Neural cell (in vitro differentiated cells): ENCODE measurements around the gene SGPP2. TPM values are rescaled to one million over a fixed set of nuclear protein-coding genes. Genes with fewer than 3 reads are reported as not detected.

ENCODE experiments used
- H2AFZ ChIP-seq: fragments of 200-600, 300-800 bp; sonication (generic), shearing (Covaris generic); 2 replicates; pipeline ENCODE4 v1.6.0; 2014; ENCODE audit warnings: low read depth, mild to moderate bottlenecking, antibody characterized with exemption, low read length, moderate library complexity
- H3F3A ChIP-seq: fragments of 200-600 bp; shearing (Covaris generic); 2 replicates; pipeline ENCODE4 v1.6.1; 2016; ENCODE audit warnings: mild to moderate bottlenecking, moderate library complexity, mixed read lengths, antibody characterized with exemption, low read length; ENCODE audit not compliant: insufficient read depth, poor library complexity, severe bottlenecking
- H3K27ac ChIP-seq: fragments of 200-600, 300-800 bp; sonication (generic), shearing (Covaris generic); 2 replicates; pipeline ENCODE4 v1.5.1; 2014; ENCODE audit warnings: mild to moderate bottlenecking, low read length, moderate library complexity
- H3K27me3 ChIP-seq: fragments of 300-800, 200-600 bp; sonication (generic), shearing (Covaris generic); 2 replicates; pipeline ENCODE4 v1.6.0; 2014; ENCODE audit warnings: mild to moderate bottlenecking, low read depth, low read length, moderate library complexity; ENCODE audit not compliant: insufficient read depth
- H3K36me3 ChIP-seq: fragments of 300-800, 200-600 bp; sonication (generic), shearing (Covaris generic); 2 replicates; pipeline ENCODE4 v1.5.1; 2014; ENCODE audit warnings: mild to moderate bottlenecking, antibody characterized with exemption, low read length, moderate library complexity; ENCODE audit not compliant: insufficient read depth
- H3K4me2 ChIP-seq: fragments of 300-800, 200-600 bp; sonication (generic), shearing (Covaris generic); 2 replicates; pipeline ENCODE4 v1.6.0; 2014; ENCODE audit warnings: mild to moderate bottlenecking, low read length
- H3K4me3 ChIP-seq: fragments of 300-800, 200-600 bp; sonication (generic), shearing (Covaris generic); 2 replicates; pipeline ENCODE4 v1.5.1; 2014; ENCODE audit warnings: mild to moderate bottlenecking, low read length, moderate library complexity
- H3K79me2 ChIP-seq: fragments of 200-600 bp; shearing (Covaris generic); replicated peaks from 2 replicates; pipeline ENCODE4 v1.6.0; 2014; ENCODE audit warnings: mild to moderate bottlenecking, low read length, moderate library complexity; ENCODE audit not compliant: insufficient read depth
- H3K9ac ChIP-seq: fragments of 300-800, 200-600 bp; sonication (generic), shearing (Covaris generic); 2 replicates; pipeline ENCODE4 v1.6.1; 2016; ENCODE audit warnings: mild to moderate bottlenecking, low read length, mixed read lengths
- H3K9me2 ChIP-seq: fragments of 200-600 bp; shearing (Covaris generic); 2 replicates; pipeline ENCODE4 v1.6.1; 2016; ENCODE audit warnings: mild to moderate bottlenecking, low read length, mixed read lengths; ENCODE audit not compliant: insufficient read depth
- H3K9me3 ChIP-seq: fragments of 200-600, 300-800 bp; sonication (generic), shearing (Covaris generic); 2 replicates; pipeline ENCODE4 v1.6.1; 2016; ENCODE audit warnings: mild to moderate bottlenecking, mixed run types, low read length, moderate library complexity, mixed read lengths
- H4K20me1 ChIP-seq: fragments of 200-600 bp; shearing (Covaris generic); 2 replicates; pipeline ENCODE4 v1.6.1; 2016; ENCODE audit warnings: mild to moderate bottlenecking, mixed run types; ENCODE audit not compliant: insufficient read depth
- CTCF ChIP-seq: fragments of 450-650 bp; IDR thresholded peaks from 2 replicates; pipeline ENCODE4 v1.5.1; 2014; ENCODE audit warnings: antibody characterized with exemption, mild to moderate bottlenecking, moderate library complexity; ENCODE audit not compliant: poor library complexity, severe bottlenecking
- EP300 ChIP-seq: fragments of 450-650 bp; conservative IDR thresholded peaks from 2 replicates; pipeline ENCODE4 v1.6.1; 2014; ENCODE audit warnings: antibody characterized with exemption, mild to moderate bottlenecking, moderate library complexity; ENCODE audit not compliant: poor library complexity, severe bottlenecking
- EZH2 ChIP-seq: fragments of 200-600, 300-800 bp; shearing (Covaris generic), sonication (generic); IDR thresholded peaks from 2 replicates; pipeline ENCODE4 v1.6.1; 2014; ENCODE audit warnings: antibody characterized with exemption, low read length, borderline replicate concordance, mild to moderate bottlenecking; ENCODE audit not compliant: insufficient read depth, poor library complexity, severe bottlenecking
- MXI1 ChIP-seq: fragments of 450-650 bp; conservative IDR thresholded peaks from 2 replicates; pipeline ENCODE4 v1.6.1; 2014; ENCODE audit warnings: antibody characterized with exemption, mild to moderate bottlenecking; ENCODE audit not compliant: poor library complexity, severe bottlenecking
- POLR2AphosphoS5 ChIP-seq: IDR thresholded peaks from 2 replicates; pipeline ENCODE4 v1.6.1; 2012
- RAD21 ChIP-seq: fragments of 450-650 bp; conservative IDR thresholded peaks from 2 replicates; pipeline ENCODE4 v1.6.1; 2014; ENCODE audit warnings: antibody characterized with exemption, mild to moderate bottlenecking, moderate library complexity
- REST ChIP-seq: IDR thresholded peaks from 2 replicates; pipeline ENCODE4 v1.6.1; 2012; ENCODE audit warnings: borderline replicate concordance
- SMC3 ChIP-seq: fragments of 450-650 bp; conservative IDR thresholded peaks from 2 replicates; pipeline ENCODE4 v1.6.1; 2014; ENCODE audit warnings: antibody characterized with exemption, mild to moderate bottlenecking, moderate library complexity; ENCODE audit not compliant: poor library complexity
- TAF1 ChIP-seq: IDR thresholded peaks from 2 replicates; pipeline ENCODE4 v1.6.1; 2012; ENCODE audit warnings: low read depth
- polyA plus RNA-seq: library from polyadenylated mRNA; depleted of rRNA; stranded (reverse); fragments of >200 nt; gene quantifications from 2 replicates; pipeline ENCODE4 v1.2.3, GENCODE V29; 2014

SGPP2 gene
- polyA plus RNA-seq, 1 donor from 2014 or later = 0.38 TPM

GRCh38 chr2:222532315-222532714, 108.0 kb downstream of the SGPP2 start:
- H3K9me3 ChIP-seq = peaks cover 4% of the 10 kb centered on the region
- H3K27me3 ChIP-seq = no peaks in the 10 kb centered on the region
- no peaks in the 10 kb centered on the region for H4K20me1 ChIP-seq
- H3K4me2 ChIP-seq = no peak overlapping the region
- H3K9ac ChIP-seq = no peak overlapping the region
- H3K27ac ChIP-seq = no peak overlapping the region
- no peak overlapping the region for H3K4me3 ChIP-seq
- H3K79me2 ChIP-seq = no peaks in the 10 kb centered on the region
- no peak for TF ChIP-seq MXI1
- no peak for TF ChIP-seq REST
- no peak for TF ChIP-seq RAD21
- TF ChIP-seq SMC3 = no peak
- H2AFZ ChIP-seq = no peak overlapping the region
- no peaks in the 10 kb centered on the region for H3F3A ChIP-seq
- H3K36me3 ChIP-seq = no peaks in the 10 kb centered on the region
- H3K9me2 ChIP-seq = no peaks in the 10 kb centered on the region

GRCh38 chr2:222535477-222535876, 111.1 kb downstream of the SGPP2 start:
- Histone ChIP-seq H3K36me3 (no peaks in the 10 kb centered on the region), H3K27me3 (no peaks in the 10 kb centered on the region), H2AFZ (no peak overlapping the region), H3K27ac (no peak overlapping the region), H4K20me1 (no peaks in the 10 kb centered on the region), H3K4me3 (no peak overlapping the region), H3K79me2 (no peaks in the 10 kb centered on the region), H3K9me3 (no peaks in the 10 kb centered on the region), H3K9me2 (no peaks in the 10 kb centered on the region), H3K9ac (no peak overlapping the region), H3F3A (no peaks in the 10 kb centered on the region), H3K4me2 (no peak overlapping the region)
- TF ChIP-seq MXI1 (no peak), TAF1 (no peak), REST (no peak), EZH2 (no peak), SMC3 (no peak), CTCF (no peak), EP300 (no peak), RAD21 (no peak), POLR2AphosphoS5 (no peak)
